A549 (cell line): ENCODE measurements around the gene SLC10A7. TPM values are rescaled to one million over a fixed set of nuclear protein-coding genes. Genes with fewer than 3 reads are reported as not detected.

Experiments used
- ATAC-seq, 2 experiments: fragments of 200-7000 bp in 1 of 2; fragments of >200 bp in 1 of 2; cut with Nextera tagmentation in 1 of 2; cut with Tn5 transposase in 1 of 2; 3 replicates each; pipeline versions ENCODE4 v1.8.0 to v1.9.1; 2018 to 2020; ENCODE audit warnings: mild to moderate bottlenecking in 1 of 2, moderate library complexity in 1 of 2
- CTCF ChIA-PET: fragments of 300-600 bp; sonication (Branson Sonifier 250); formaldehyde crosslinking; extraction: SDS; loops from one replicate; lab custom pipeline; 2021; ENCODE audit warnings: antibody characterized with exemption, inconsistent platforms; lab: Yijun Ruan, JAX
- POLR2A ChIA-PET: fragments of 350-600 bp; formaldehyde crosslinking; extraction: SDS; loops from one replicate; lab custom pipeline; 2021; ENCODE audit warnings: antibody characterized with exemption, inconsistent platforms; lab: Yijun Ruan, JAX
- DNase-seq, 2 experiments: peaks; one replicate each; pipeline versions ENCODE4 v3.0.0 to v3.0.0-alpha.2; 2011 to 2016; ENCODE audit warnings: low read depth in 1 of 2, low spot score in 1 of 2
- FAIRE-seq: peaks from 2 replicates; lab custom pipeline; 2011; peaks lifted over from hg19 to GRCh38; lab: Jason Lieb, UNC
- H3K27ac ChIP-seq, 2 experiments: fragments of >200 bp; sonication (Bioruptor Twin); formaldehyde crosslinking; 3 replicates each; pipeline ENCODE4 v1.5.1; 2016 to 2017
- H3K4me1 ChIP-seq: fragments of >200 bp; sonication (Bioruptor Twin); formaldehyde crosslinking; 3 replicates; pipeline ENCODE4 v1.6.1; 2016
- H3K4me2 ChIP-seq: fragments of >200 bp; sonication (Bioruptor Twin); formaldehyde crosslinking; 3 replicates; pipeline ENCODE4 v1.6.1; 2016
- H3K4me3 ChIP-seq: fragments of >200 bp; sonication (Bioruptor Twin); formaldehyde crosslinking; 3 replicates; pipeline ENCODE4 v1.5.1; 2016
- H3K9me3 ChIP-seq: fragments of >200 bp; sonication (Bioruptor Twin); formaldehyde crosslinking; 3 replicates; pipeline ENCODE4 v1.6.1; 2016
- ATOH8 ChIP-seq: fragments of 250-450 bp; sonication (Bioruptor Pico); IDR thresholded peaks from 2 replicates; pipeline ENCODE4 v1.5.0; 2020; ENCODE audit warnings: low read depth, mild to moderate bottlenecking, moderate library complexity
- CHD2 ChIP-seq: fragments of 150-350 bp; IDR thresholded peaks from 2 replicates; pipeline ENCODE4 v1.6.1; 2014; ENCODE audit warnings: low read length; ENCODE audit not compliant: partially characterized antibody
- EP300 ChIP-seq, 2 experiments: fragments of >200 bp; sonication (Bioruptor Twin); formaldehyde crosslinking; IDR thresholded peaks; 2 replicates in 1 of 2; 3 replicates in 1 of 2; pipeline ENCODE4 v1.6.1; 2016 to 2017
- ESRRA ChIP-seq: fragments of 150-350 bp; IDR thresholded peaks from 2 replicates; pipeline ENCODE4 v1.6.1; 2014; ENCODE audit warnings: mild to moderate bottlenecking, low read length, borderline replicate concordance
- FOSL2 ChIP-seq, 2 experiments: fragments of 450-650 bp in 1 of 2; fragments of >200 bp in 1 of 2; sonication (Bioruptor Twin) in 1 of 2; formaldehyde crosslinking; IDR thresholded peaks; 2 replicates each; pipeline versions ENCODE4 v1.5.0 to v1.6.1; 2016 to 2020; ENCODE audit warnings: mild to moderate bottlenecking in 1 of 2, moderate library complexity in 1 of 2
- FOXS1 ChIP-seq: fragments of 250-450 bp; sonication (Bioruptor Pico); IDR thresholded peaks from 2 replicates; pipeline ENCODE4 v1.5.0; 2020; ENCODE audit warnings: mild to moderate bottlenecking, moderate library complexity
- GATA3 ChIP-seq: IDR thresholded peaks from 2 replicates; pipeline ENCODE4 v1.6.1; 2012; ENCODE audit warnings: borderline replicate concordance
- HDAC2 ChIP-seq: fragments of 200-600 bp; sonication (generic); IDR thresholded peaks from 2 replicates; pipeline ENCODE4 v1.6.1; 2016
- HES2 ChIP-seq: fragments of >200 bp; sonication (Bioruptor Twin); formaldehyde crosslinking; IDR thresholded peaks from 2 replicates; pipeline ENCODE4 v1.6.1; 2016
- HOXB5 ChIP-seq: fragments of 250-450 bp; sonication (Bioruptor Pico); IDR thresholded peaks from 2 replicates; pipeline ENCODE4 v1.5.0; 2020; ENCODE audit warnings: mild to moderate bottlenecking, moderate library complexity
- KDM5A ChIP-seq: fragments of 200-600 bp; sonication (generic); IDR thresholded peaks from 2 replicates; pipeline ENCODE4 v1.6.1; 2016; ENCODE audit warnings: antibody characterized with exemption, mild to moderate bottlenecking
- MAZ ChIP-seq: fragments of 150-350 bp; IDR thresholded peaks from 2 replicates; pipeline ENCODE4 v1.6.1; 2014; ENCODE audit warnings: antibody characterized with exemption, low read depth, low read length, borderline replicate concordance
- MYC ChIP-seq: IDR thresholded peaks from 2 replicates; pipeline ENCODE4 v1.6.1; 2012; ENCODE audit warnings: mild to moderate bottlenecking, inconsistent platforms, low read length, improper control_type of control experiment, borderline replicate concordance
- NFE2L2 ChIP-seq: fragments of 150-350 bp; conservative IDR thresholded peaks from 2 replicates; pipeline ENCODE4 v1.6.1; 2014; ENCODE audit warnings: low read length
- NPAS2 ChIP-seq: fragments of 250-450 bp; sonication (Bioruptor Pico); IDR thresholded peaks from 2 replicates; pipeline ENCODE4 v1.8.0; 2022; ENCODE audit warnings: mild to moderate bottlenecking, moderate library complexity, borderline replicate concordance
- PHF8 ChIP-seq: fragments of 200-600 bp; sonication (generic); IDR thresholded peaks from 2 replicates; pipeline ENCODE4 v1.6.1; 2016; ENCODE audit warnings: low read depth, mild to moderate bottlenecking, antibody characterized with exemption, moderate library complexity, borderline replicate concordance
- POLR2A ChIP-seq: IDR thresholded peaks from 2 replicates; pipeline ENCODE4 v1.6.1; 2012; ENCODE audit warnings: mild to moderate bottlenecking, low read length
- POLR2AphosphoS2 ChIP-seq: conservative IDR thresholded peaks from 2 replicates; pipeline ENCODE4 v1.6.1; 2012; ENCODE audit warnings: low read length, improper control_type of control experiment, inconsistent platforms
- RAD21 ChIP-seq, 2 experiments: fragments of >200 bp in 1 of 2; sonication (Bioruptor Twin) in 1 of 2; formaldehyde crosslinking in 1 of 2; IDR thresholded peaks in 1 of 2; conservative IDR thresholded peaks in 1 of 2; 2 replicates in 1 of 2; 3 replicates in 1 of 2; pipeline ENCODE4 v1.6.1; 2012 to 2018; ENCODE audit warnings: inconsistent platforms in 1 of 2
- RARB ChIP-seq: fragments of 250-450 bp; sonication (Bioruptor Pico); IDR thresholded peaks from 2 replicates; pipeline ENCODE4 v1.8.0; 2021; ENCODE audit warnings: mild to moderate bottlenecking, moderate library complexity
- RFX5 ChIP-seq: fragments of 450-650 bp; IDR thresholded peaks from 2 replicates; pipeline ENCODE4 v1.7.1; 2014; ENCODE audit warnings: antibody characterized with exemption, mild to moderate bottlenecking, moderate library complexity
- RNF2 ChIP-seq: fragments of 200-600 bp; sonication (generic); IDR thresholded peaks from 2 replicates; pipeline ENCODE4 v1.6.1; 2016; ENCODE audit warnings: low read depth, mild to moderate bottlenecking, antibody characterized with exemption, moderate library complexity, borderline replicate concordance
- USF2 ChIP-seq: fragments of 450-650 bp; IDR thresholded peaks from 2 replicates; pipeline ENCODE4 v1.6.1; 2014; ENCODE audit warnings: antibody characterized with exemption
- ZFP36 ChIP-seq: fragments of 450-650 bp; IDR thresholded peaks from 2 replicates; pipeline ENCODE4 v1.6.1; 2014; ENCODE audit warnings: borderline replicate concordance; ENCODE audit not compliant: partially characterized antibody
- ZNF302 ChIP-seq: fragments of 250-450 bp; sonication (Bioruptor Pico); IDR thresholded peaks from 2 replicates; pipeline ENCODE4 v1.9.0; 2021; ENCODE audit warnings: inconsistent platforms, mild to moderate bottlenecking, moderate library complexity
- whole genome bisulfite sequencing: methylation state at CpG from one replicate; pipeline ENCODE4 v1.1.6; 2017; ENCODE audit errors: missing lambda C conversion rate; 5-methylcytosine and 5-hydroxymethylcytosine counted together
- polyA plus RNA-seq, 4 experiments: library from polyadenylated mRNA; depleted of rRNA in 3 of 4; stranded (reverse); fragments of >200 nt; fragmentation: RNase III in 1 of 4; extraction: RNeasy Plus Mini Kit Qiagen cat#74134 plus additional on column Dnase treatment in 1 of 4; gene quantifications; 2 replicates in 3 of 4; 3 replicates in 1 of 4; pipeline ENCODE4 v1.2.3, GENCODE V29; 2011 to 2017

The SLC10A7 gene
- polyA plus RNA-seq, 2 of the 4 experiments (the other 2 are of a cell fraction): 1.3 to 6.5 TPM

- Histone ChIP-seq H3K4me3 (no peak overlapping the region), H3K27ac (no peak overlapping the region), H3K4me2 (no peak overlapping the region), H3K9me3 (no peaks in the 10 kb centered on the region), H3K4me1 (no peaks in the 10 kb centered on the region)
- TF ChIP-seq ZFP36: no peak
- no peak for TF ChIP-seq HDAC2
- TF ChIP-seq NPAS2 (CRISPR knock-in tag): no peak
- no peak for TF ChIP-seq POLR2A
- TF ChIP-seq PHF8: no peak
- no peak for FAIRE-seq
- ATAC-seq: no peak
- POLR2A ChIA-PET: no interaction called here
- no peak for DNase-seq
- CTCF ChIA-PET: no interaction called here
Observed at GRCh38 chr4:146470604-146471003, 51.1 kb downstream of the SLC10A7 start.

- no peak overlapping the region for H3K27ac ChIP-seq
Observed at GRCh38 chr4:146469022-146469421, 52.7 kb downstream of the SLC10A7 start.

GRCh38 chr4:146465628-146466027, 56.1 kb downstream of the SLC10A7 start:
- no peak overlapping the region for H3K4me2 ChIP-seq

More at GRCh38 chr4:146469022-146469421, 52.7 kb downstream of the SLC10A7 start:
- TF ChIP-seq EP300 (IDR thresholded peaks at IDR 0.05) (no peak), MAZ (no peak), KDM5A (no peak)
- TF ChIP-seq, all 56 proteins: peak for 0
- DNase-seq (no peak), FAIRE-seq (no peak), ATAC-seq (no peak)
- Histone ChIP-seq H3K4me2 (no peak overlapping the region), H3K4me3 (no peak overlapping the region), H3K4me1 (no peaks in the 10 kb centered on the region), H3K9me3 (no peaks in the 10 kb centered on the region)
- CTCF ChIA-PET: no interaction called here
- 90% methylated on average over 1 of the region's 1 CpG for WGBS
- POLR2A ChIA-PET: no interaction called here

GRCh38 chr4:146462251-146462650, 59.5 kb downstream of the SLC10A7 start:
- POLR2A ChIA-PET: no interaction called here
- ATAC-seq (no peak), DNase-seq (no peak), FAIRE-seq (no peak)
- CTCF ChIA-PET: no interaction called here
- Histone ChIP-seq H3K4me1 (no peaks in the 10 kb centered on the region), H3K4me3 (no peak overlapping the region), H3K27ac (no peak overlapping the region), H3K9me3 (no peaks in the 10 kb centered on the region), H3K4me2 (no peak overlapping the region)
- TF ChIP-seq MAZ (no peak), FOXS1 (CRISPR knock-in tag) (no peak), ESRRA (no peak), USF2 (no peak), HOXB5 (CRISPR knock-in tag) (no peak), RFX5 (no peak), RAD21 (conservative IDR thresholded peaks at IDR 0.05 in 1 of 2, IDR thresholded peaks at IDR 0.05 in 1 of 2) (no peak), RARB (no peak), NPAS2 (CRISPR knock-in tag) (no peak), MYC (no peak), ZNF302 (CRISPR knock-in tag) (no peak), ATOH8 (CRISPR knock-in tag) (no peak)

More at GRCh38 chr4:146465628-146466027, 56.1 kb downstream of the SLC10A7 start:
- no peaks in the 10 kb centered on the region for H3K4me1 ChIP-seq
- TF ChIP-seq HES2 (no peak), FOSL2 (IDR thresholded peaks at IDR 0.05) (no peak), FOSL2 (CRISPR knock-in tag; IDR thresholded peaks at IDR 0.05) (no peak), GATA3 (no peak), POLR2AphosphoS2 (no peak), POLR2A (no peak), CHD2 (no peak), RNF2 (no peak), NFE2L2 (no peak)
- H3K27ac ChIP-seq: no peak overlapping the region
- WGBS: 100% methylated on average over 1 of the region's 1 CpG
- ChIA-PET CTCF (no interaction called here), POLR2A (no interaction called here)
- DNase-seq (no peak), FAIRE-seq (no peak), ATAC-seq (no peak)
- H3K4me3 ChIP-seq: no peak overlapping the region
- no peaks in the 10 kb centered on the region for H3K9me3 ChIP-seq
